Tibial artery (tissue), 4 donors: ENCODE measurements around the gene AGPAT1.
A peak's percentile ranks its signal among the peaks of the same experiment; 100 is the strongest.

ENCODE experiments used
- DNase-seq, 2 donors: peaks; one replicate each; pipeline ENCODE4 v3.0.0-alpha.2; 2019
- H3K27ac ChIP-seq, 2 donors: fragments of 200-600 bp; sonication (generic) in 1 of 2; 1 replicate in 1 of 2; 2 replicates in 1 of 2; pipeline ENCODE4 v1.5.1; 2018 to 2019; ENCODE audit warnings: mild to moderate bottlenecking in 1 of 2
- H3K27me3 ChIP-seq, 2 donors: fragments of 200-600 bp; sonication (generic) in 1 of 2; one replicate each; pipeline versions ENCODE4 v1.5.1 to v1.6.0; 2016 to 2019
- H3K36me3 ChIP-seq, 3 donors: fragments of 200-600 bp; sonication (generic) in 2 of 3; one replicate each; pipeline ENCODE4 v1.5.1; 2016 to 2019; ENCODE audit warnings: mild to moderate bottlenecking in 2 of 3
- H3K4me1 ChIP-seq, 4 donors: fragments of 200-600 bp; sonication (generic) in 2 of 4; 1 replicate in 3 of 4; 2 replicates in 1 of 4; pipeline ENCODE4 v1.5.1; 2016 to 2019
- H3K4me3 ChIP-seq, 2 donors: fragments of 200-600 bp; sonication (generic) in 1 of 2; 1 replicate in 1 of 2; 2 replicates in 1 of 2; pipeline ENCODE4 v1.5.1; 2018 to 2019; ENCODE audit warnings: mild to moderate bottlenecking in 2 of 2
- H3K9me3 ChIP-seq, 3 donors: fragments of 200-600 bp; sonication (generic) in 1 of 3; one replicate each; pipeline ENCODE4 v1.5.1; 2016 to 2019
- CTCF ChIP-seq, 2 experiments: fragments of 200-600 bp in 1 of 2; fragments of 450-650 bp in 1 of 2; IDR thresholded peaks; one replicate each; pipeline ENCODE4 v1.5.1; 2017 to 2019; ENCODE audit warnings: antibody characterized with exemption in 2 of 2, mild to moderate bottlenecking in 1 of 2, moderate library complexity in 1 of 2
- intact Hi-C: fragments of 100-400 bp; cut with DNase I; formaldehyde crosslinking; loops from one replicate; pipeline ENCODE4 v1.15.0; 2023; ENCODE audit warnings: low total_unique reads

The AGPAT1 gene

DNA sequence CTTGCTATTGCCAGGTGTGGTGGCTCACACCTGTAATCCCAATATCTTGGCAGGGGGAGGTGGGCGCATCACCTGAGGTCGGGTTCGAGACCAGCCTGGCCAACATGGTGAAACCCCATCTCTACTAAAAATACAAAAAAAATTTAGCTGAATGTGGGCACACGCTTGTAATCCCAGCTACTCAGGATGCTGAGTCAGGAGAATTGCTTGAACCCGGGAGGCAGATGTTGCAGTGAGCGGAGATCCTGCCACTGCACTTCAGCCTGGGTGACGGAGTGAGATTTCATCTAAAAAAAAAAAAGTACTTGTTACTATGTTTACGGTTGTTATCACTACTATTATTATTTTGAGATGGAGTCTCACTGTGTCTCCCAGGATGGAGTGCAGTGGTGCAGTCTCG lies 19.0 kb downstream of the AGPAT1 start:
- intact Hi-C loops, result loop anchor here (2.0 kb wide), 1 partner anchor 18 kb away; no protein-coding TSS in a partner anchor
- no peaks in the 10 kb centered on the region for H3K9me3 ChIP-seq
- no peak for DNase-seq

DNA sequence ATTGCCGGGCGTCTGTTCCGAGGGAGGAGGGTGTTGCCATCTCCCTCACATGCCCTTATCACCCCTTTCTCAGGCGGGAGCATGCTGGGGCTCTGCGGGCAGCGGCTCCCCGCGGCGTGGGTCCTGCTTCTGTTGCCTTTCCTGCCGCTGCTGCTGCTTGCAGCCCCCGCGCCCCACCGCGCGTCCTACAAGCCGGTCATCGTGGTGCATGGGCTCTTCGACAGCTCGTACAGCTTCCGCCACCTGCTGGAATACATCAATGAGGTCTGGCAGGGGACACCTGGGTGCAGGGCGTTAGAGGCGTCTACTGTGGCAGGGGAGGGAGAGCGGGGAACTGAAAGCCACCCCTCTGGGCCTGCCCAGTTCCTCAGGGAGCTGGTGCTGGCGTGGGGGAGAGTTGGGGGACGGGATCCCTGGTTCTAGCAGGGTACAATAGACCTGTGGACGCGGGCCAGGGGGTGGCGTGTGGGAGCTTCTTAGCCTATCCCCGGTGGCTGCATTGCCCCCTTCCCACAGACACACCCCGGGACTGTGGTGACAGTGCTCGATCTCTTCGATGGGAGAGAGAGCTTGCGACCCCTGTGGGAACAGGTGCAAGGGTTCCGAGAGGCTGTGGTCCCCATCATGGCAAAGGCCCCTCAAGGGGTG lies 21.2 kb downstream of the AGPAT1 start:
- Histone ChIP-seq H3K27me3 (no peaks in the 10 kb centered on the region), H3K27ac (peak overlapping the region; percentile 92 to 98), H3K4me1 (peaks cover 0 to 49% (median 39%) of the 10 kb centered on the region in 4 donors), H3K9me3 (no peaks in the 10 kb centered on the region), H3K36me3 (peaks cover 13 to 41% (median 17%) of the 10 kb centered on the region in 3 donors), H3K4me3 (peak overlapping the region; percentile 67 to 81)
- intact Hi-C loops, result loop anchor here (2.0 to 5.0 kb wide), 2 partner anchors 36 to 67 kb away; no protein-coding TSS in a partner anchor
- peak; percentile 57 to 69 for TF ChIP-seq CTCF (IDR thresholded peaks at IDR 0.05)
- peak; percentile 60 to 83 for DNase-seq

More for the DNA sequence above, 19.0 kb downstream of the AGPAT1 start:
- H3K36me3 ChIP-seq, result peaks cover 13 to 61% (median 17%) of the 10 kb centered on the region in 3 donors
- TF ChIP-seq CTCF (IDR thresholded peaks at IDR 0.05), result no peak
- no peak overlapping the region for H3K4me3 ChIP-seq
- no peak overlapping the region for H3K27ac ChIP-seq
- H3K27me3 ChIP-seq, result no peaks in the 10 kb centered on the region
- peaks cover 0 to 32% (median 23%) of the 10 kb centered on the region in 4 donors for H3K4me1 ChIP-seq

- peak; percentile 94 to 97 for DNase-seq
- Histone ChIP-seq H3K9me3 (no peaks in the 10 kb centered on the region), H3K27ac (peak within 1 kb of the TSS; percentile 92 to 98), H3K4me1 (peaks cover 0 to 49% (median 39%) of the 10 kb centered on the region in 4 donors), H3K4me3 (peak within 1 kb of the TSS; percentile 67 to 81), H3K36me3 (peaks cover 18 to 40% (median 20%) of the 10 kb centered on the region in 3 donors), H3K27me3 (no peaks in the 10 kb centered on the region)
- intact Hi-C loops, result loop anchor here (2.0 to 5.0 kb wide), 2 partner anchors 35 to 67 kb away; no protein-coding TSS in a partner anchor
- TF ChIP-seq CTCF (IDR thresholded peaks at IDR 0.05), result peak in 1 of 2 experiments; percentile 18
Measured at GRCh38 chr6:32153564-32154513, 22.0 kb downstream of the AGPAT1 start, which contains the start of gene PPT2. Gene PPT2, plus strand, starts transcription at chr6:32154141. Its CDS starts 454 bp downstream, at chr6:32154595.

DNA sequence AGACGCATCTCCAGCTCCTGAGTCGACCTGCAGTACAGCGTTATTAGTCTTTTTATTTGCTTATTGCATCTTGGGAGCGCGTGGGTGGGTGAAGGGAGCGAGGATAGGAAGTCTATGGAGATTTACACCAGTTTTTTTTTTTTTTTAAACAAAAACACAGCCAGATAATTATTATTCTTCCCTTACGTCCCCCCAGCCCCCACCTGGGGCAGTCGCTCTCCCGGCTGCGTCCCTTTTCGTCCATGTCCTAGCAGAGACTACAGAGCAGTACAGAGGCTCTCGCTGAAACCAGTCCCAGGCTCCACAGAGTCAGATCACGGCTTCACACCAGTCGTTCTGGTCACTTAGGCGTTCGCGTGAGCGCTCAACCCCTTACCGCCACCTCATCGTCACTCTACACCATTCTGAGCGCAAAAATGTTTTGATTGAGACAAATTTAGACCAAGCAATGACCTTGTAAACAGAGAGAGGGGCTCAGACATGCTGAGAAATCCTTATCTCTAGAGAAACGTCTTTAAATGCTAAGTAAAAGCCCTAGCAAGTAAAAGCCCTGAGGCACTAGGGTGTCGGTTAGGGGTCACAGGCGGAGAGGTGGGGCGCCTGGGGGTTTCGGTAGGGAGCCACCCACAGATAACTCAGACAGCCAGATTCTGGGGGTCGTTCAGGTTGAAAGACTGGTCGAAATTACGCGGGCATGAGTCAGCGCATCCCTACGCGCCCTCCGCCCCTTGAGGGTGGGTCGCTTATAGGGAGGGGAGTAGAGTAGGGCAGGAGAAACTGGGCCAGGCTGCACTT lies 22.9 kb downstream of the AGPAT1 start:
- Histone ChIP-seq H3K27me3 (no peaks in the 10 kb centered on the region), H3K9me3 (no peaks in the 10 kb centered on the region), H3K36me3 (peaks cover 10 to 36% (median 19%) of the 10 kb centered on the region in 3 donors), H3K27ac (peak overlapping the region; percentile 92 to 98), H3K4me1 (peaks cover 0 to 49% (median 39%) of the 10 kb centered on the region in 4 donors), H3K4me3 (peak overlapping the region; percentile 67 to 81)
- intact Hi-C loops, result loop anchor here (5.0 kb wide), 1 partner anchor 66 kb away; no protein-coding TSS in a partner anchor
- TF ChIP-seq CTCF (IDR thresholded peaks at IDR 0.05), result no peak
- peak in 1 of 2 donors; percentile 46 for DNase-seq
